HepG2 (cell line): ENCODE data around the gene AGRN. TPM values are rescaled to one million over a fixed set of nuclear protein-coding genes. Genes with fewer than 3 reads are reported as not detected.

Experiments used
- BCLAF1 ChIP-seq: fragments of 450-650 bp; IDR thresholded peaks from 2 replicates; pipeline ENCODE4 v1.6.1; 2017; ENCODE audit warnings: mild to moderate bottlenecking
- CCDC6 ChIP-seq: sonication (generic); formaldehyde crosslinking; IDR thresholded peaks from 2 replicates; pipeline ENCODE4 v1.8.1; 2022; ENCODE audit warnings: mild to moderate bottlenecking, missing genetic modification reagents, moderate library complexity
- CREB3 ChIP-seq: sonication (generic); formaldehyde crosslinking; IDR thresholded peaks from 2 replicates; pipeline ENCODE4 v1.5.0; 2020; ENCODE audit warnings: missing genetic modification reagents
- CREM ChIP-seq, 2 experiments: sonication (generic) in 1 of 2; formaldehyde crosslinking in 1 of 2; IDR thresholded peaks; 2 replicates each; pipeline versions ENCODE4 v1.4.0 to v1.6.1; 2016 to 2020; ENCODE audit warnings: antibody characterized with exemption in 1 of 2, mild to moderate bottlenecking in 1 of 2, missing genetic modification reagents in 1 of 2
- FOXO1 ChIP-seq: sonication (generic); formaldehyde crosslinking; IDR thresholded peaks from 2 replicates; pipeline ENCODE4 v1.4.0; 2020; ENCODE audit warnings: missing genetic modification reagents
- HNRNPK ChIP-seq: fragments of 200-400 bp; formaldehyde crosslinking; IDR thresholded peaks from 2 replicates; pipeline ENCODE4 v1.6.1; 2018; ENCODE audit warnings: low read length, low read depth, moderate library complexity, mild to moderate bottlenecking; ENCODE audit not compliant: poor library complexity, severe bottlenecking
- NCOA1 ChIP-seq: sonication (generic); formaldehyde crosslinking; IDR thresholded peaks from 2 replicates; pipeline ENCODE4 v1.9.0; 2021; ENCODE audit warnings: missing genetic modification reagents
- NKX3-1 ChIP-seq: sonication (generic); formaldehyde crosslinking; IDR thresholded peaks from 2 replicates; pipeline ENCODE4 v1.5.0; 2020; ENCODE audit warnings: missing genetic modification reagents
- RAD21 ChIP-seq: fragments of 450-650 bp; formaldehyde crosslinking; IDR thresholded peaks from 2 replicates; pipeline ENCODE4 v1.5.0; 2020; ENCODE audit warnings: mild to moderate bottlenecking
- SMAD3 ChIP-seq: sonication (generic); formaldehyde crosslinking; IDR thresholded peaks from 2 replicates; pipeline ENCODE4 v1.4.0; 2020; ENCODE audit warnings: missing genetic modification reagents
- SMC3 ChIP-seq: IDR thresholded peaks from 2 replicates; pipeline ENCODE4 v1.6.1; 2011; ENCODE audit warnings: low read length, improper control_type of control experiment
- ZNF441 ChIP-seq: sonication (generic); formaldehyde crosslinking; IDR thresholded peaks from 2 replicates; pipeline ENCODE4 v1.7.0; 2021; ENCODE audit warnings: missing genetic modification reagents, borderline replicate concordance
- polyA plus RNA-seq, 8 experiments: library from polyadenylated mRNA; depleted of rRNA in 3 of 8; stranded (reverse) in 7 of 8; unstranded in 1 of 8; fragments of >200 nt; fragmentation: Illumina TruSeq in 4 of 8; extraction: Trizol in 4 of 8; gene quantifications; 2 replicates each; pipeline versions ENCODE4 v1.2.1 to v1.2.3, GENCODE V29; 2011 to 2016; ENCODE audit warnings: low read depth in 4 of 8, missing spikeins in 1 of 8, mixed read lengths in 1 of 8; ENCODE audit not compliant: insufficient read depth in 1 of 8
- total RNA-seq, 5 experiments: library from RNA; depleted of rRNA; stranded (reverse); fragments of >200 nt; fragmentation: Illumina TruSeq; extraction: Trizol; gene quantifications; 2 replicates each; pipeline ENCODE4 v1.2.3, GENCODE V29; 2016; ENCODE audit warnings: low read depth in 1 of 5
- TF ChIP-seq, protein P1 (sequence below): sonication (generic); formaldehyde crosslinking; IDR thresholded peaks from 2 replicates; pipeline ENCODE4 v1.4.0; 2020; ENCODE audit warnings: missing genetic modification reagents, mild to moderate bottlenecking, borderline replicate concordance
- TF ChIP-seq, protein P2 (sequence below): sonication (generic); formaldehyde crosslinking; IDR thresholded peaks from 2 replicates; pipeline ENCODE4 v1.4.0; 2020; ENCODE audit warnings: mild to moderate bottlenecking, low read depth, missing genetic modification reagents
- TF ChIP-seq, protein P3 (sequence below): IDR thresholded peaks from 2 replicates; pipeline ENCODE4 v1.6.1; 2012; ENCODE audit warnings: low read length, improper control_type of control experiment
- TF ChIP-seq, protein P4 (sequence below): IDR thresholded peaks from 2 replicates; pipeline ENCODE4 v1.6.1; 2016; ENCODE audit warnings: missing genetic modification reagents, missing compliant biosample characterization

AGRN gene
- total and polyA plus RNA-seq, 2 of the 13 experiments (the other 11 are each of a cell fraction or from before 2014, with no cell fraction given): 29.8 to 65.2 TPM

GRCh38 chr1:1037366-1038327 lies 17.7 kb downstream of the AGRN start (continued):
- TF ChIP-seq, protein P1, sequence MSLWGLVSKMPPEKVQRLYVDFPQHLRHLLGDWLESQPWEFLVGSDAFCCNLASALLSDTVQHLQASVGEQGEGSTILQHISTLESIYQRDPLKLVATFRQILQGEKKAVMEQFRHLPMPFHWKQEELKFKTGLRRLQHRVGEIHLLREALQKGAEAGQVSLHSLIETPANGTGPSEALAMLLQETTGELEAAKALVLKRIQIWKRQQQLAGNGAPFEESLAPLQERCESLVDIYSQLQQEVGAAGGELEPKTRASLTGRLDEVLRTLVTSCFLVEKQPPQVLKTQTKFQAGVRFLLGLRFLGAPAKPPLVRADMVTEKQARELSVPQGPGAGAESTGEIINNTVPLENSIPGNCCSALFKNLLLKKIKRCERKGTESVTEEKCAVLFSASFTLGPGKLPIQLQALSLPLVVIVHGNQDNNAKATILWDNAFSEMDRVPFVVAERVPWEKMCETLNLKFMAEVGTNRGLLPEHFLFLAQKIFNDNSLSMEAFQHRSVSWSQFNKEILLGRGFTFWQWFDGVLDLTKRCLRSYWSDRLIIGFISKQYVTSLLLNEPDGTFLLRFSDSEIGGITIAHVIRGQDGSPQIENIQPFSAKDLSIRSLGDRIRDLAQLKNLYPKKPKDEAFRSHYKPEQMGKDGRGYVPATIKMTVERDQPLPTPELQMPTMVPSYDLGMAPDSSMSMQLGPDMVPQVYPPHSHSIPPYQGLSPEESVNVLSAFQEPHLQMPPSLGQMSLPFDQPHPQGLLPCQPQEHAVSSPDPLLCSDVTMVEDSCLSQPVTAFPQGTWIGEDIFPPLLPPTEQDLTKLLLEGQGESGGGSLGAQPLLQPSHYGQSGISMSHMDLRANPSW: no peak
- TF ChIP-seq SMAD3 (CRISPR knock-in tag) (no peak), NCOA1 (no peak), RAD21 (CRISPR knock-in tag) (no peak), CREB3 (CRISPR knock-in tag) (no peak), HNRNPK (no peak), CCDC6 (no peak), CREM (IDR thresholded peaks at IDR 0.05) (no peak), CREM (CRISPR knock-in tag; IDR thresholded peaks at IDR 0.05) (no peak), NKX3-1 (CRISPR knock-in tag) (no peak), ZNF441 (no peak), SMC3 (no peak), BCLAF1 (no peak), FOXO1 (CRISPR knock-in tag) (no peak)
- TF ChIP-seq, protein P2, sequence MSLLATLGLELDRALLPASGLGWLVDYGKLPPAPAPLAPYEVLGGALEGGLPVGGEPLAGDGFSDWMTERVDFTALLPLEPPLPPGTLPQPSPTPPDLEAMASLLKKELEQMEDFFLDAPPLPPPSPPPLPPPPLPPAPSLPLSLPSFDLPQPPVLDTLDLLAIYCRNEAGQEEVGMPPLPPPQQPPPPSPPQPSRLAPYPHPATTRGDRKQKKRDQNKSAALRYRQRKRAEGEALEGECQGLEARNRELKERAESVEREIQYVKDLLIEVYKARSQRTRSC (CRISPR knock-in tag): no peak
- TF ChIP-seq, protein P3, sequence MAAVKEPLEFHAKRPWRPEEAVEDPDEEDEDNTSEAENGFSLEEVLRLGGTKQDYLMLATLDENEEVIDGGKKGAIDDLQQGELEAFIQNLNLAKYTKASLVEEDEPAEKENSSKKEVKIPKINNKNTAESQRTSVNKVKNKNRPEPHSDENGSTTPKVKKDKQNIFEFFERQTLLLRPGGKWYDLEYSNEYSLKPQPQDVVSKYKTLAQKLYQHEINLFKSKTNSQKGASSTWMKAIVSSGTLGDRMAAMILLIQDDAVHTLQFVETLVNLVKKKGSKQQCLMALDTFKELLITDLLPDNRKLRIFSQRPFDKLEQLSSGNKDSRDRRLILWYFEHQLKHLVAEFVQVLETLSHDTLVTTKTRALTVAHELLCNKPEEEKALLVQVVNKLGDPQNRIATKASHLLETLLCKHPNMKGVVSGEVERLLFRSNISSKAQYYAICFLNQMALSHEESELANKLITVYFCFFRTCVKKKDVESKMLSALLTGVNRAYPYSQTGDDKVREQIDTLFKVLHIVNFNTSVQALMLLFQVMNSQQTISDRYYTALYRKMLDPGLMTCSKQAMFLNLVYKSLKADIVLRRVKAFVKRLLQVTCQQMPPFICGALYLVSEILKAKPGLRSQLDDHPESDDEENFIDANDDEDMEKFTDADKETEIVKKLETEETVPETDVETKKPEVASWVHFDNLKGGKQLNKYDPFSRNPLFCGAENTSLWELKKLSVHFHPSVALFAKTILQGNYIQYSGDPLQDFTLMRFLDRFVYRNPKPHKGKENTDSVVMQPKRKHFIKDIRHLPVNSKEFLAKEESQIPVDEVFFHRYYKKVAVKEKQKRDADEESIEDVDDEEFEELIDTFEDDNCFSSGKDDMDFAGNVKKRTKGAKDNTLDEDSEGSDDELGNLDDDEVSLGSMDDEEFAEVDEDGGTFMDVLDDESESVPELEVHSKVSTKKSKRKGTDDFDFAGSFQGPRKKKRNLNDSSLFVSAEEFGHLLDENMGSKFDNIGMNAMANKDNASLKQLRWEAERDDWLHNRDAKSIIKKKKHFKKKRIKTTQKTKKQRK: no peak
- TF ChIP-seq, protein P4, sequence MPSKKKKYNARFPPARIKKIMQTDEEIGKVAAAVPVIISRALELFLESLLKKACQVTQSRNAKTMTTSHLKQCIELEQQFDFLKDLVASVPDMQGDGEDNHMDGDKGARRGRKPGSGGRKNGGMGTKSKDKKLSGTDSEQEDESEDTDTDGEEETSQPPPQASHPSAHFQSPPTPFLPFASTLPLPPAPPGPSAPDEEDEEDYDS (CRISPR knock-in tag): no peak
